ENCODE measurements around the gene SEZ6. TPM values are rescaled to one million over a fixed set of nuclear protein-coding genes. Genes with fewer than 3 reads are reported as not detected.

The SEZ6 gene
- total RNA-seq, 4 donors from 2014 or later: not detected

DNA sequence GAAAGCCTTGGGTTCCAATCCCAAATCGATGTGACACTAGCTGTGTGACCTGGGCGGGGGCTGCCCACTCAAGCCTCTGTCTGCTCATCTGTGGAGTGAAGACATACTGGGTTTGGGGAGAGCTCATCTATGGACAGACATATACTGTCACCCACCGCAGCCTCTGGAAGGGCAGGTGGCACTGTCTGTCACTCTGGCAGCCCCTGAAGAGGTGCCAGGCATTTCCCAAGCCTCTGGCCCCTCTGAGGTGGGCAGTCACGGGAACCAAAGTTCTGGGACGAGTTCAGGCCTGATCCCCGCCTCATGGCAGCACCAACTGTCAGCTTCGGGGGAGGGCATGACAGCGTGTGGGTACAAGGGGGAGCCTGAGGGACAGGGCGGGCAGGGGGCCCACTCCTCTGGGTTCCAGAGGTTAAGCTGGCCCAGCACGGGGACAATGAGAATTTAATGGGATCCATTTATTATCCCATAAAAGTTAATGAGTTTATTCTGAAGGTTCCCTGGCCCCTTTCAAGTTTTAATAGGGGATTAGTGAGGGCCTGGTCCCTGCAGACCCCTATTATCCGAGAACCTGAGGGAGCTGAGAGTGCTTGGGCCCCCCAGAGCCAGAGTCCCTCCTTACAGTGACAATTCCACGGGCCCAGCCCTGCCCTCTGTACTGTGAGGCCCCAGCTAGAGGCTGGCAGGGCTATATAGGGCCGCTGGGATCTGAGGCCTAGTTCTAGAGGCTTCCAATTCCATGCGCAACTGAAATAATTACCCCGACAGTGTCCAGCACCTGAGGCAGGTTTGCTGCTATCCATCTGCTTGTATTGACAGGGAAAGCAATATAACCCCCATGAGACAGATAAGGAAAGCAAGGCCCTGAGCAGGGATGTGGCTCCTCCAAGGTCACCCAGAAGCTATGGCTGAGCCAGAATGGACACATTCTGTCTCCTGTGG, 18.8 kb downstream of the SEZ6 start:
- no peak for DNase-seq
- H3K9me3 ChIP-seq: no peaks in the 10 kb centered on the region
- TF ChIP-seq POLR2A (IDR thresholded peaks at IDR 0.05): no peak
- TF ChIP-seq, protein P1, sequence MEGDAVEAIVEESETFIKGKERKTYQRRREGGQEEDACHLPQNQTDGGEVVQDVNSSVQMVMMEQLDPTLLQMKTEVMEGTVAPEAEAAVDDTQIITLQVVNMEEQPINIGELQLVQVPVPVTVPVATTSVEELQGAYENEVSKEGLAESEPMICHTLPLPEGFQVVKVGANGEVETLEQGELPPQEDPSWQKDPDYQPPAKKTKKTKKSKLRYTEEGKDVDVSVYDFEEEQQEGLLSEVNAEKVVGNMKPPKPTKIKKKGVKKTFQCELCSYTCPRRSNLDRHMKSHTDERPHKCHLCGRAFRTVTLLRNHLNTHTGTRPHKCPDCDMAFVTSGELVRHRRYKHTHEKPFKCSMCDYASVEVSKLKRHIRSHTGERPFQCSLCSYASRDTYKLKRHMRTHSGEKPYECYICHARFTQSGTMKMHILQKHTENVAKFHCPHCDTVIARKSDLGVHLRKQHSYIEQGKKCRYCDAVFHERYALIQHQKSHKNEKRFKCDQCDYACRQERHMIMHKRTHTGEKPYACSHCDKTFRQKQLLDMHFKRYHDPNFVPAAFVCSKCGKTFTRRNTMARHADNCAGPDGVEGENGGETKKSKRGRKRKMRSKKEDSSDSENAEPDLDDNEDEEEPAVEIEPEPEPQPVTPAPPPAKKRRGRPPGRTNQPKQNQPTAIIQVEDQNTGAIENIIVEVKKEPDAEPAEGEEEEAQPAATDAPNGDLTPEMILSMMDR (IDR thresholded peaks at IDR 0.05): no peak
- no peaks in the 10 kb centered on the region for H3K36me3 ChIP-seq
- H3K27ac ChIP-seq: no peak overlapping the region
- H3K4me3 ChIP-seq: no peak overlapping the region
- 76 to 80% methylated on average over 9 to 10 of the region's 15 CpGs for WGBS, 2 donors
- H3K4me1 ChIP-seq: peaks cover 0 to 25% (median 3%) of the 10 kb centered on the region in 3 donors
- H3K27me3 ChIP-seq: peaks cover 0 to 67% (median 3%) of the 10 kb centered on the region in 4 donors
- intact Hi-C loops (cut with DNase I): no loop called here

DNA sequence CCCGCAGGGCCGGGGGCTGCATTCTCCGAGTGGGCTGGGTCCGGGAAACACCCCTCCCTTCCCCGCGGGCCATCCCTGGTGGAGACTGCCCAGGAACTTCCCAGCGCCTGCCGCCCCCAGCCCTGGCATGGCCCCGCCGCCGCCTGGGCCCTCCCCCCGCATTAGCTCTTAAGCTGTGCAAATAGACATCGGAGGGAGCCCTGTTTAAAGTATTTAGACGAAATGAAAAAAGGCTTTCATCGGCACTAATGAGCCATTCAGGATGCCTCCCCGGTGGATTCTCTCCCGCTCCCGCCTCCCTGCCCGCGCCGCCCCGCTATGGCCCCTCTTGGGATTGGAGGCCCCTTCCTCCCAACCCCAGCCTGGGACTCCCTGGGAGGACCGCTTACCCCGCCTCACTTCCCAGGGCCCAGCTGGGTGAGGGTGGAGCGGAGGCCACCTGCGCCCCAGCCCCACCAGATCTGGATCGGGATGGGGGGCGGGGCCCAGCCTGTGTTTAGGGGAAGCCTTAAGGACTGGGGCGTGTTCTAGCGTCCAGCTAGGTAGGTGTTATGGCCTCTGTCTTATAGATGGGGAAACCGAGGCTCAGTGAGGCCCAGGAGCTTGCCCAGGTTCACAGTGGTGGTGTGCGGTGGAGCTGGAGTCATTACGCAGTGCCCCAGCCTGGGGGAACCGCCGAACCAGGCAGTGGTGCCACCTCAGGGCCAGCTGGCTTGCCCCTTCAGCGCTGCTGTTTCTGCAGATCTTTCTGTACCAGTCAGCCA, 19.7 kb downstream of the SEZ6 start:
- Histone ChIP-seq H3K27ac (no peak overlapping the region), H3K4me3 (no peak overlapping the region), H3K36me3 (no peaks in the 10 kb centered on the region), H3K4me1 (peaks cover 0 to 29% (median 3%) of the 10 kb centered on the region in 3 donors), H3K9me3 (no peaks in the 10 kb centered on the region), H3K27me3 (peaks cover 0 to 68% (median 3%) of the 10 kb centered on the region in 4 donors)
- 27 to 40% methylated on average over 7 to 15 of the region's 36 CpGs for WGBS, 2 donors
- intact Hi-C loops (cut with DNase I): no loop called here
- TF ChIP-seq, protein P1 (IDR thresholded peaks at IDR 0.05): no peak
- no peak for TF ChIP-seq POLR2A (IDR thresholded peaks at IDR 0.05)
- DNase-seq: no peak

DNA sequence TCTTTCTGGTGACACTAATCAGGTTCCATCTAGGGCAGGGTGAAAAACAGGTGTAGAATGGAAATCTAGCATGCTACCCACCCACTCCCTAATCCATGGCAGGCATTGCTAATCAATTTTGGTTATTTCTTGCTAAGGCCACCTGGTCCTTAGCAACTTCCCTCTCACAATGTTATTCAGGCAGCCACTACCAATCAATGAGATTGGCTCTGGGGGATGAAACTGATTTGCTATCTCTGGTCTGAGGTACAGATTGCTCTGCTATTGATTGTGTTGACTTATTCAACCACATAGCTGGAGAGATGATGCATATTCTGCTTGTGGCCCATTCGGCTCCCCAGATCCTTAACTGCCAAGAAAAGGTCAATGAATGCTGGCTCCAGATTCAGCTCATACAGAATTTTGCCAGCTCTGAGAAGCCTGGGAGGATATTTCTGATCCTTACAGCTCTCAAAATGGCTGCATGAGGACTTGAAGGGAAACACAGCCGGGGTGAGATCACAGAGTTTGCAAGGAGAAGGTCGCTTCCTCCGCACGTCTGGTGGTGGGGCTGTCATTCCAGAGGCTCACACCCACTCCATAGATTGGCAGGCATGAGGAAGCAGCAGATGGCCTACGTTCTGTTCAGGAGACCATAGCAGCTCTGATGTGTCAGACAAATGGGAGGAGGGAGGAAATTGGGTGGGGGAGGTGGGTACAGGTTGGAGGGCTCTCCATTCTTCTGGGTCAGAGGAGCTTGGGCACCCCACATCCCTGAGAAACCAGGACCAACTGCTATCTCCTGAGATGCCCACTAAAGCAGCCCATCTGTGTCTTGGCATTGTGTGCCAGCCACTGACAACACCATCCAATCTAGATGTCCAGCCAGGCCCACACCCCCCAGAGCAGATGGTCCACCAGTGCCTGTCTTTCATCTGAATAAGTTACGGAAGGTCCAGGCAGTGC, 22.3 kb downstream of the SEZ6 start:
- Histone ChIP-seq H3K4me3 (no peak overlapping the region), H3K36me3 (no peaks in the 10 kb centered on the region), H3K4me1 (peaks cover 0 to 29% (median 3%) of the 10 kb centered on the region in 3 donors), H3K27me3 (peaks cover 0 to 58% (median 3%) of the 10 kb centered on the region in 4 donors), H3K9me3 (no peaks in the 10 kb centered on the region), H3K27ac (peak overlapping the region in 1 of 4 donors; percentile 68)
- no peak for DNase-seq
- 60 to 63% methylated on average over 2 to 6 of the region's 7 CpGs for WGBS, 2 donors
- TF ChIP-seq, protein P1 (IDR thresholded peaks at IDR 0.05): no peak
- TF ChIP-seq POLR2A (IDR thresholded peaks at IDR 0.05): no peak
- intact Hi-C loops (cut with DNase I): no loop called here

GRCh38 chr17:28982131-28982793, 23.6 kb downstream of the SEZ6 start:
- Histone ChIP-seq H3K9me3 (no peaks in the 10 kb centered on the region), H3K27ac (peak overlapping the region; percentile 15 to 68 (median 46)), H3K4me3 (no peak overlapping the region), H3K4me1 (peaks cover 0 to 29% (median 3%) of the 10 kb centered on the region in 3 donors), H3K27me3 (peaks cover 0 to 56% (median 3%) of the 10 kb centered on the region in 4 donors), H3K36me3 (no peaks in the 10 kb centered on the region)
- intact Hi-C loops (cut with DNase I): no loop called here
- no peak for TF ChIP-seq POLR2A (IDR thresholded peaks at IDR 0.05)
- TF ChIP-seq, protein P1 (IDR thresholded peaks at IDR 0.05): no peak
- WGBS, 2 donors: 56 to 70% methylated on average over 11 of the region's 11 CpGs
- DNase-seq: no peak
